Measurements from ENCODE around the gene FGF4. TPM values are rescaled to one million over a fixed set of nuclear protein-coding genes. Genes with fewer than 3 reads are reported as not detected.

Gene FGF4
- total RNA-seq, 1 donor from 2014 or later: 0.37 TPM

DNA sequence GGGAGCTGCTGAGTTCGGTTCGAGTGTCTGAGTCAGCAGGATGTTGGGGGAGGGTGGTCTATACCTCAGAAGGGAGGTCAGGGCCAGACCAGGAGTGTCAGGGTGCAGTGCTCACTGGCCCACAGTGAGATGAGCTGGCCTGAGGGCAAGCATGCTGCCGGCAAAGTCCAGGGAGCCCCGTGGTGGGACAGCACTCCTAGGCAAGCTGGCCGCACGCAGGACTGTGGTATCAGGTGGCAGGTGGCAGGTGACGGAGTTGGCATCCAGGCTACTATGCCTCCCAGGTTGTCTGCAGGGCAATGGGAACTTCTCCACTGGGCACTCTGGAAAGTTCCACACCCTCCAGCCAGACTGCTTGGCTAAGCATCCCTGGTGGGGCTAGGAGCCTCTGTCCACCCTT, 39.3 kb upstream of the FGF4 start:
- peaks cover 13% of the 10 kb centered on the region for H3K27me3 Mint-ChIP-seq (ENCODE audit: unreplicated experiment)
- H3K4me3 Mint-ChIP-seq (ENCODE audit: unreplicated experiment): no peak overlapping the region
- TF ChIP-seq, protein P1, sequence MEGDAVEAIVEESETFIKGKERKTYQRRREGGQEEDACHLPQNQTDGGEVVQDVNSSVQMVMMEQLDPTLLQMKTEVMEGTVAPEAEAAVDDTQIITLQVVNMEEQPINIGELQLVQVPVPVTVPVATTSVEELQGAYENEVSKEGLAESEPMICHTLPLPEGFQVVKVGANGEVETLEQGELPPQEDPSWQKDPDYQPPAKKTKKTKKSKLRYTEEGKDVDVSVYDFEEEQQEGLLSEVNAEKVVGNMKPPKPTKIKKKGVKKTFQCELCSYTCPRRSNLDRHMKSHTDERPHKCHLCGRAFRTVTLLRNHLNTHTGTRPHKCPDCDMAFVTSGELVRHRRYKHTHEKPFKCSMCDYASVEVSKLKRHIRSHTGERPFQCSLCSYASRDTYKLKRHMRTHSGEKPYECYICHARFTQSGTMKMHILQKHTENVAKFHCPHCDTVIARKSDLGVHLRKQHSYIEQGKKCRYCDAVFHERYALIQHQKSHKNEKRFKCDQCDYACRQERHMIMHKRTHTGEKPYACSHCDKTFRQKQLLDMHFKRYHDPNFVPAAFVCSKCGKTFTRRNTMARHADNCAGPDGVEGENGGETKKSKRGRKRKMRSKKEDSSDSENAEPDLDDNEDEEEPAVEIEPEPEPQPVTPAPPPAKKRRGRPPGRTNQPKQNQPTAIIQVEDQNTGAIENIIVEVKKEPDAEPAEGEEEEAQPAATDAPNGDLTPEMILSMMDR (IDR thresholded peaks at IDR 0.05; ENCODE audit: partially characterized antibody, unreplicated experiment): no peak

DNA sequence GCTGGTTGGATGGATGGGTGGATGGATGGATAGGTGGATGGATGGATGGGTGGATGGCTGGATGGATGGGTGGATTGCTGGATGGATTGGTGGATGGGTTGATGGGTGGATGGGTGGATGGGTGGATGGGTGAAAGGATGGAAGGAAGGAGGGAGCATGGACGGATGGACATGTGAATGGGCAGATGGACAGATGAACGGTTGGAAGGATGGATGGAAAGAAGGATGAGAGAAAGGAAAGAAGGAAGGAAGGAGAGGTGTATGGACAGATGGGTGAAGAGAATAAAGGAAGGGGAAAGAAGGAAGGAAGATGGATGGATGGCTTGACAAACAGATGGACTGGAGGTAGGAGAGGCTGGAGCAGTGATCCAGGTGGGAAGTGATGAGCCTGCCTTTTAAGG, 38.7 kb upstream of the FGF4 start:
- Mint-ChIP-seq H3K4me3 (ENCODE audit: unreplicated experiment) (no peak overlapping the region), H3K36me3 (ENCODE audit: unreplicated experiment) (peaks cover 6% of the 10 kb centered on the region), H3K9me3 (ENCODE audit: unreplicated experiment) (peaks cover 7% of the 10 kb centered on the region), H3K4me1 (ENCODE audit: low read depth, unreplicated experiment) (peaks cover 10% of the 10 kb centered on the region), H3K27me3 (ENCODE audit: unreplicated experiment) (peaks cover 13% of the 10 kb centered on the region), H3K27ac (ENCODE audit: unreplicated experiment) (no peak overlapping the region)
- DNase-seq: no peak
- TF ChIP-seq, protein P1 (IDR thresholded peaks at IDR 0.05; ENCODE audit: partially characterized antibody, unreplicated experiment): no peak

More for the DNA sequence above, 39.3 kb upstream of the FGF4 start:
- Mint-ChIP-seq H3K9me3 (ENCODE audit: unreplicated experiment) (peaks cover 7% of the 10 kb centered on the region), H3K36me3 (ENCODE audit: unreplicated experiment) (peaks cover 6% of the 10 kb centered on the region), H3K27ac (ENCODE audit: unreplicated experiment) (no peak overlapping the region), H3K4me1 (ENCODE audit: low read depth, unreplicated experiment) (peaks cover 9% of the 10 kb centered on the region)
- no peak for DNase-seq

DNA sequence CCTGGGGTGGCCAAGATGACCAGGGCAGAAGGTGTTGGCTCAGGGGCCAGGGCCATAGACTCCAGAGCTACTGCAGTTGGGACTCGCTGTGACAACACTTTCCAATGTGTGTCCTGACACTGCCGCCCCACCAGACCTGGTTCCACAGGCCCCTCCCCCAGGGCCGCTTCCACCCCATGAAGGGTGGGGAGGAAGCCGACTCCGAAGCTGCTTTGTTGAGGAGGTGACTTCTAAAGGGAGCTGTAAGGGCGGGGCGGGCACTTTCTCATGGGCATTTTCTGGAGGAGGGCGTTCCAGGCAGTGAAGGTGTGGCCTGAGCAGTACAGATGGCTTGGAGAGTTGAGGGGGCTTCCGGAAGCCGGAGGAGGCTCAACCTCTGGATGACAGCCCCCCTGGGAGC, 37.8 kb upstream of the FGF4 start:
- peaks cover 7% of the 10 kb centered on the region for H3K9me3 Mint-ChIP-seq (ENCODE audit: unreplicated experiment)
- H3K27ac Mint-ChIP-seq (ENCODE audit: unreplicated experiment): no peak overlapping the region
- DNase-seq: no peak
- no peak overlapping the region for H3K4me3 Mint-ChIP-seq (ENCODE audit: unreplicated experiment)
- H3K27me3 Mint-ChIP-seq (ENCODE audit: unreplicated experiment): peaks cover 13% of the 10 kb centered on the region
- H3K36me3 Mint-ChIP-seq (ENCODE audit: unreplicated experiment): peaks cover 6% of the 10 kb centered on the region
- TF ChIP-seq, protein P1 (IDR thresholded peaks at IDR 0.05; ENCODE audit: partially characterized antibody, unreplicated experiment): no peak
- peaks cover 18% of the 10 kb centered on the region for H3K4me1 Mint-ChIP-seq (ENCODE audit: low read depth, unreplicated experiment)

DNA sequence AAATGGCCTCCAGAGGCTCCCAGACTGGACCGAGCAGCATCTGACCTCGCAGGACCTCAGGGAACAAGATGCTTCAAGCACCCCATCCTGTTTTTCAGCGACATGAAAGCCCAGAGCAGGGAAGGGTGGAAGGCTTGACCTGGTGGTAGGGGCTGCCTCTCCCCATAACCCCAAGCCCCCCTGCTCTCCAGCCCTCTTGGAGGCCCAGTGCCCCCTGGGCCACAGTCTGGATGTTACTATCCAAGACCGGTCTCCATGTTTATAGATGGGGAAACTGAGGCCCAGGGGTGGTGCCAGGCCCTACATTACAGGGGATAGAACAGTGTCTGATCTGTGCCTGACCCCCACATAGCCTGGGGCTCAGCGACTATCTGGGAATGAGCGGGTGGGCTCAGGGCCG, 37.1 kb upstream of the FGF4 start:
- peaks cover 16% of the 10 kb centered on the region for H3K27me3 Mint-ChIP-seq (ENCODE audit: unreplicated experiment)
- no peak for DNase-seq
- TF ChIP-seq, protein P1 (IDR thresholded peaks at IDR 0.05; ENCODE audit: partially characterized antibody, unreplicated experiment): no peak
- no peak overlapping the region for H3K4me3 Mint-ChIP-seq (ENCODE audit: unreplicated experiment)
- H3K9me3 Mint-ChIP-seq (ENCODE audit: unreplicated experiment): peaks cover 7% of the 10 kb centered on the region
- peaks cover 6% of the 10 kb centered on the region for H3K36me3 Mint-ChIP-seq (ENCODE audit: unreplicated experiment)
- no peak overlapping the region for H3K27ac Mint-ChIP-seq (ENCODE audit: unreplicated experiment)
- H3K4me1 Mint-ChIP-seq (ENCODE audit: low read depth, unreplicated experiment): peaks cover 18% of the 10 kb centered on the region

DNA sequence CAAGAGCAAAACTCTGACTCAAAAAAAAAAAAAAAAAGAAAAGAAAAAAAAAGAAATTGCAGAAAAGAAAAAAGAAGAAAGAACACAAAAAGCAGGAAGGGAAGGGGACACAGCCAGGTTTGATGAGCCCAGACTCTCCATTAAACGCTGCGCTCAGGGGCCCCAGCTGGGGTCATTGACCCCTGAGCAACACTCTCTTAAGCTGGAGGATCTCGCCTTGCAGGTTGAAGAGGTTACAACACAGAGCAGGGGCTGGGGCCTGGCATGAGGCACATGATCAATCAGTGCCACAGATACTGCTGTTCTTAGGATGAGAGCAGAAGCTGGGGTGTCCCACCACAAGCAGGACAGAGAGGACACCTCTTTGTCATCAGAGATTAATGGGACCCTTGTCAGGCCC, 36.3 kb upstream of the FGF4 start:
- Mint-ChIP-seq H3K9me3 (ENCODE audit: unreplicated experiment) (peaks cover 7% of the 10 kb centered on the region), H3K27me3 (ENCODE audit: unreplicated experiment) (peaks cover 19% of the 10 kb centered on the region), H3K4me1 (ENCODE audit: low read depth, unreplicated experiment) (peaks cover 18% of the 10 kb centered on the region), H3K4me3 (ENCODE audit: unreplicated experiment) (no peak overlapping the region), H3K36me3 (ENCODE audit: unreplicated experiment) (peaks cover 6% of the 10 kb centered on the region), H3K27ac (ENCODE audit: unreplicated experiment) (no peak overlapping the region)
- TF ChIP-seq, protein P1 (IDR thresholded peaks at IDR 0.05; ENCODE audit: partially characterized antibody, unreplicated experiment): no peak
- no peak for DNase-seq

Data from glutamatergic neuron (in vitro differentiated cells).